Ascending aorta (tissue), 2 donors: ENCODE measurements around the gene ZSWIM5. TPM values are rescaled to one million over a fixed set of nuclear protein-coding genes. Genes with fewer than 3 reads are reported as not detected.
"Not testable (repeated sequence)": the region's sequence is repeated elsewhere in the genome, so short reads cannot be mapped to it uniquely, and the experiment has no call there.

Experiments
- DNase-seq, 2 donors: peaks; one replicate each; pipeline ENCODE4 v3.0.0-alpha.2; 2019; ENCODE audit warnings: low spot score in 2 of 2
- H3K27ac ChIP-seq, 2 donors: fragments of 200-600 bp; sonication (generic); one replicate each; pipeline ENCODE4 v1.5.1; 2016 to 2017; ENCODE audit warnings: mild to moderate bottlenecking in 1 of 2
- H3K27me3 ChIP-seq: fragments of 200-600 bp; sonication (generic); one replicate; pipeline ENCODE4 v1.5.1; 2017
- H3K36me3 ChIP-seq, 2 donors: fragments of 200-600 bp; sonication (generic); one replicate each; pipeline ENCODE4 v1.5.1; 2016
- H3K4me1 ChIP-seq, 2 donors: fragments of 200-600 bp; sonication (generic); one replicate each; pipeline ENCODE4 v1.5.1; 2016 to 2017; ENCODE audit warnings: mild to moderate bottlenecking in 1 of 2
- H3K4me3 ChIP-seq, 2 donors: fragments of 200-600 bp; sonication (generic); one replicate each; pipeline ENCODE4 v1.5.1; 2016 to 2017; ENCODE audit warnings: mild to moderate bottlenecking in 1 of 2
- H3K9me3 ChIP-seq, 2 donors: fragments of 200-600 bp; sonication (generic); one replicate each; pipeline ENCODE4 v1.5.1; 2016
- CTCF ChIP-seq, 3 experiments: fragments of 200-600 bp in 2 of 3; fragments of 450-650 bp in 1 of 3; sonication (generic) in 2 of 3; IDR thresholded peaks; one replicate each; pipeline ENCODE4 v1.5.1; 2016 to 2019; ENCODE audit warnings: antibody characterized with exemption in 3 of 3, mild to moderate bottlenecking in 1 of 3, moderate library complexity in 1 of 3
- intact Hi-C: fragments of 100-400 bp; cut with DNase I; formaldehyde crosslinking; loops from one replicate; pipeline ENCODE4 v1.15.1; 2023
- total RNA-seq: library from RNA; depleted of rRNA; stranded (reverse); fragments of >200 nt; gene quantifications from one replicate; pipeline ENCODE4 v1.1.0, GENCODE V29; 2016

The ZSWIM5 gene
- total RNA-seq, 1 donor from 2014 or later = 1.2 TPM

- no peak overlapping the region for H3K27ac ChIP-seq
- no peak for DNase-seq
- H3K4me3 ChIP-seq = no peak overlapping the region
- H3K9me3 ChIP-seq = no peaks in the 10 kb centered on the region
- no peak for TF ChIP-seq CTCF (IDR thresholded peaks at IDR 0.05)
- H3K4me1 ChIP-seq = no peaks in the 10 kb centered on the region
- no peaks in the 10 kb centered on the region for H3K27me3 ChIP-seq
- intact Hi-C loops = no loop called here
- no peaks in the 10 kb centered on the region for H3K36me3 ChIP-seq
These were observed 83.7 kb downstream of the ZSWIM5 start for GRCh38 chr1:45122724-45123123.

- no peak overlapping the region for H3K27ac ChIP-seq
- intact Hi-C loops = no loop called here
- no peak overlapping the region for H3K4me3 ChIP-seq
- H3K27me3 ChIP-seq = no peaks in the 10 kb centered on the region
- no peaks in the 10 kb centered on the region for H3K36me3 ChIP-seq
- H3K9me3 ChIP-seq = no peaks in the 10 kb centered on the region
- no peak for TF ChIP-seq CTCF (IDR thresholded peaks at IDR 0.05)
- no peaks in the 10 kb centered on the region for H3K4me1 ChIP-seq
- DNase-seq = no peak
These were observed 88.6 kb downstream of the ZSWIM5 start for GRCh38 chr1:45117766-45118165.

DNA sequence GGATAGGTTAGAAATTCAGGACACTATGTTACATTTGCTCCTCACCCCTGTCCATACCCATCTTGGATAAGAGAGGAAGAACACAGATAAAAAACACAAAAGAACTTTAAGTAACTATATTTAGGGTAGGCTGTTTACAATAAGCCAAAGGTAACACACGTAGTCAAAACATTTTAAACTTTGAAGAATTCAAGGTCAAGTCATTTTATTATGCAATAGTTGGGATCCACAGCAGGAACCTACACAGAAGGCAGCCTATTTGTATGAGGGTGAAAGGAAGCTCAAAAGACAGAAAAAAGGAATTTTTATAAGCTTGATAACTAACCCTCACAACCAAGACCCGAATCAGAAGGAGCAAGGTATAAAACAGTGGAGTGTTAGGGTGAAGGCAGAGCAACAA is 89.6 kb downstream of the ZSWIM5 start:
- H3K27ac ChIP-seq = no peak overlapping the region
- no peaks in the 10 kb centered on the region for H3K36me3 ChIP-seq
- H3K9me3 ChIP-seq = no peaks in the 10 kb centered on the region
- H3K27me3 ChIP-seq = no peaks in the 10 kb centered on the region
- no peak for TF ChIP-seq CTCF (IDR thresholded peaks at IDR 0.05)
- no peaks in the 10 kb centered on the region for H3K4me1 ChIP-seq
- H3K4me3 ChIP-seq = no peak overlapping the region
- intact Hi-C loops = no loop called here
- no peak for DNase-seq

DNA sequence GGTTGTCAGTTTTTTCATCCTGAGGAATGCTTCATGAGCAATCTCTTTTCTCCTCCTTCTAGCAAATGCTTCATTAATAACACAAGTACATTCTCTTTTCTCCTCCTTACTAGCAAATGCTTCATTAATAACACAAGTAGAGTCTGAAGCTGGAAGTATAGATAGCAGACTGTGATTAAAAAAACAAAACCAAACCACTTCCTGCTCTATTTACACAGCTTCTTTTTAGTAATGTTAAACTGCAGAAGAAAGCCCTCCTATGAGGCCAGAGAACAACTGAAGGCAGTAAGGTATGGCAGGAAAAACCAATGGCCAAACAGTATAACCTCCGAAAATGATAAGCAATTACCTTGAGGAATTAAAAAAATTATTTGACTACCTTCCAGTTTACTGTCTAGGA is 90.1 kb downstream of the ZSWIM5 start:
- Histone ChIP-seq H3K4me1 (no peaks in the 10 kb centered on the region), H3K4me3 (no peak overlapping the region), H3K36me3 (no peaks in the 10 kb centered on the region), H3K27me3 (no peaks in the 10 kb centered on the region), H3K9me3 (no peaks in the 10 kb centered on the region), H3K27ac (no peak overlapping the region)
- no peak for TF ChIP-seq CTCF (IDR thresholded peaks at IDR 0.05)
- no peak for DNase-seq
- intact Hi-C loops = no loop called here

DNA sequence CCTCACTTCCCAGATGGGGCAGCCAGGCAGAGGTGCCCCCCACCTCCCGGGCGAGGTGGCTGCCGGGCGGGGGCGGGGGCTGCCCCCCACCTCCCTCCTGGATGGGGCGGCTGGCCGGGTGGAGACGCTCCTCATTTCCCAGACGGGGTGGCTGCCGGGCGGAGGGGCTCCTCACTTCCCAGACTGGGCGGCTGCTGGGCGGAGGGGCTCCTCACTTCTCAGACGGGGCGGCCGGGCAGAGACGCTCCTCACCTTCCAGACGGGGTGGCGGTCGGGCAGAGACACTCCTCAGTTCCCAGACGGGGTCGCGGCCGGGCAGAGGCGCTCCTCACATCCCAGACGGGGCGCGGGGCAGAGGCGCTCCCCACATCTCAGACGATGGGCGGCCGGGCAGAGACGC is 91.2 kb downstream of the ZSWIM5 start:
- H3K27me3 ChIP-seq, H3K4me1 ChIP-seq, H3K9me3 ChIP-seq, H3K27ac ChIP-seq, H3K4me3 ChIP-seq, DNase-seq, intact Hi-C loops, H3K36me3 ChIP-seq: not testable (repeated sequence)

DNA sequence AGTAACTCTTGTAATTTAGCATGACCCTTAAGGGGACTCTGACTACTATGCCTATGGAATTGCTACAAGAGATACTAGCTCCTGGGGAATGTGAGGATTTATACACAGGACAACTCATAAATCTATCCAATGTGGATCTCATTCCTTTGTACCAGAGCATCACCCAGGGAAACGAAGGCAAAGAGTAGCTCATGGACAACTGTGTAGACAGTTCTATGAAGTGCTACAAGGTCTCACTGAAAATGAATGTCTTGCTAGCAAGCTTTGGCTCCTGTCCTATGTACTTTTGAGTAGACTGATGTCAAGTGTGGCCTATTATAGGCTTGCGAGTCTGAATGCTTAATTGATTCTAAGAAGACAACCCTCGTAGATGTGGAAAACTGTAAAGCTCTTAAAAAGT is 93.7 kb downstream of the ZSWIM5 start:
- H3K4me3 ChIP-seq = no peak overlapping the region
- H3K27ac ChIP-seq = no peak overlapping the region
- no peak for TF ChIP-seq CTCF (IDR thresholded peaks at IDR 0.05)
- H3K9me3 ChIP-seq = no peaks in the 10 kb centered on the region
- DNase-seq = no peak
- no peaks in the 10 kb centered on the region for H3K4me1 ChIP-seq
- intact Hi-C loops = no loop called here
- H3K27me3 ChIP-seq = no peaks in the 10 kb centered on the region
- H3K36me3 ChIP-seq = no peaks in the 10 kb centered on the region
